Ishikawa (cell line): ENCODE results near the gene NUP205.

ENCODE experiments used
- CEBPB ChIP-seq: IDR thresholded peaks from 2 replicates; pipeline ENCODE4 v1.6.1; 2012
- CREB1 ChIP-seq: IDR thresholded peaks from 2 replicates; pipeline ENCODE4 v1.6.1; 2012; ENCODE audit warnings: low read depth
- EGR1 ChIP-seq: IDR thresholded peaks from 2 replicates; pipeline ENCODE4 v1.6.1; 2012
- EP300 ChIP-seq: IDR thresholded peaks from 2 replicates; pipeline ENCODE4 v1.6.1; 2012; ENCODE audit warnings: borderline replicate concordance
- NFIC ChIP-seq: IDR thresholded peaks from 2 replicates; pipeline ENCODE4 v1.6.1; 2012
- RAD21 ChIP-seq: IDR thresholded peaks from 2 replicates; pipeline ENCODE4 v1.6.1; 2012; ENCODE audit warnings: low read depth
- REST ChIP-seq: IDR thresholded peaks from 2 replicates; pipeline ENCODE4 v1.6.1; 2012; ENCODE audit warnings: low read depth, mild to moderate bottlenecking
- TAF1 ChIP-seq: IDR thresholded peaks from 2 replicates; pipeline ENCODE4 v1.6.1; 2012; ENCODE audit warnings: low read depth, mild to moderate bottlenecking
- TCF12 ChIP-seq: IDR thresholded peaks from 2 replicates; pipeline ENCODE4 v1.6.1; 2012; ENCODE audit warnings: low read depth
- TEAD4 ChIP-seq: IDR thresholded peaks from 2 replicates; pipeline ENCODE4 v1.6.1; 2012
- YY1 ChIP-seq: IDR thresholded peaks from 2 replicates; pipeline ENCODE4 v1.6.1; 2012; ENCODE audit warnings: low read depth
- TF ChIP-seq, protein P1 (sequence below): IDR thresholded peaks from 2 replicates; pipeline ENCODE4 v1.6.1; 2012

DNA sequence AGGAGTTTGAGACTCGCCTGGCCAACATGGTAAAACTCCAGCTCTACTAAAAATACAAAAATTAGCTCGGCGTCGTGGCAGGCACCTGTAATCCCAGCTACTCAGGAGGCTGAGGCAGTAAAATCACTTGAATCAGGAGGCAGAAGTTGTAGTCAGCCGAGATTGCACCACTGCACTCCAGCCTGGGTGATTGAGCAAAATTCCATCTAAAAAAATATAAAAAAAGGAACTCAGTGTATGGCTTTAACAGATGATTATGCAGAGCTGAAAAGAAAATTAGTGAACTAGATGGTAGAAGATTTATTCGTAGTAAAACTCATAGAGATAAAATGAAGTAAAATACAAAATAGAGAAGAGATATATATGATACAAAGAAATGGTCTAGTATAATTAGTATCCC, 35.2 kb upstream of the NUP205 start:
- TF ChIP-seq, protein P1, sequence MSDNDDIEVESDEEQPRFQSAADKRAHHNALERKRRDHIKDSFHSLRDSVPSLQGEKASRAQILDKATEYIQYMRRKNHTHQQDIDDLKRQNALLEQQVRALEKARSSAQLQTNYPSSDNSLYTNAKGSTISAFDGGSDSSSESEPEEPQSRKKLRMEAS, result no peak
- TF ChIP-seq EP300, result no peak
- no peak for TF ChIP-seq RAD21
- TF ChIP-seq CREB1, result no peak
- no peak for TF ChIP-seq CEBPB
- TF ChIP-seq TCF12, result no peak
- no peak for TF ChIP-seq NFIC
- TF ChIP-seq YY1, result no peak
- TF ChIP-seq EGR1, result no peak
- no peak for TF ChIP-seq TAF1
- TF ChIP-seq REST, result no peak
- TF ChIP-seq TEAD4, result no peak
